Adrenal gland (tissue), 12 donors: Measurements from ENCODE around the gene ABCF3. TPM values are rescaled to one million over a fixed set of nuclear protein-coding genes. Genes with fewer than 3 reads are reported as not detected.
"Not testable (repeated sequence)": the region's sequence is repeated elsewhere in the genome, so short reads cannot be mapped to it uniquely, and the experiment has no call there.

Experiments
- DNase-seq, 7 donors: peaks; one replicate each; pipeline ENCODE4 v3.0.0-alpha.2; 2019 to 2020
- H3K27ac ChIP-seq, 5 donors: fragments of 200-600 bp; sonication (generic) in 4 of 5; 1 replicate in 3 of 5; 2 replicates in 2 of 5; pipeline versions ENCODE4 v1.5.1 to v1.8.0; 2016 to 2020; ENCODE audit warnings: mild to moderate bottlenecking in 1 of 5
- H3K27me3 ChIP-seq: fragments of 200-600 bp; 2 replicates; pipeline ENCODE4 v1.8.0; 2021
- H3K36me3 ChIP-seq, 2 donors: fragments of 200-600 bp; replicated peaks in 1 of 2; 1 replicate in 1 of 2; 2 replicates in 1 of 2; pipeline versions ENCODE4 v1.5.1 to v1.8.0; 2018 to 2022
- H3K4me1 ChIP-seq, 2 donors: fragments of 200-600 bp; replicated peaks in 1 of 2; 1 replicate in 1 of 2; 2 replicates in 1 of 2; pipeline versions ENCODE4 v1.5.1 to v1.8.0; 2018 to 2021
- H3K4me3 ChIP-seq, 4 donors: fragments of 200-600 bp; sonication (generic) in 3 of 4; one replicate each; pipeline ENCODE4 v1.5.1; 2016 to 2018
- H3K9me3 ChIP-seq, 3 donors: fragments of 200-600 bp; sonication (generic) in 1 of 3; replicated peaks in 1 of 3; 1 replicate in 2 of 3; 2 replicates in 1 of 3; pipeline versions ENCODE4 v1.5.1 to v1.8.0; 2016 to 2021
- CTCF ChIP-seq, 6 experiments: fragments of 450-650 bp in 4 of 6; fragments of 200-600 bp in 2 of 6; sonication (generic) in 1 of 6; IDR thresholded peaks; 1 replicate in 5 of 6; 2 replicates in 1 of 6; pipeline versions ENCODE4 v1.5.1 to v1.8.0; 2016 to 2021; ENCODE audit warnings: antibody characterized with exemption in 6 of 6, mild to moderate bottlenecking in 2 of 6, moderate library complexity in 1 of 6
- POLR2A ChIP-seq, 2 donors: fragments of 450-650 bp; IDR thresholded peaks; one replicate each; pipeline ENCODE4 v1.6.1; 2017; ENCODE audit warnings: antibody characterized with exemption in 2 of 2, mild to moderate bottlenecking in 2 of 2, moderate library complexity in 1 of 2
- WGBS, 4 donors: extraction: QIAGEN DNeasy Blood & Tissue Kit in 2 of 4; methylation state at CpG; one replicate each; pipeline versions ENCODE4 v1.1.5 to v1.1.7; 2013 to 2017; 5-methylcytosine and 5-hydroxymethylcytosine counted together
- intact Hi-C, 2 donors: fragments of 100-400 bp; cut with DNase I; formaldehyde crosslinking; loops; one replicate each; pipeline versions ENCODE4 v1.14.1 to v1.15.0; 2022 to 2023
- polyA plus RNA-seq, 3 donors: library from polyadenylated mRNA; stranded (reverse); fragments of 200-250 nt in 2 of 3; fragments of 350-450 nt in 1 of 3; fragmentation: Illumina TruSeq in 1 of 3; extraction: RNeasy Lipid Tissue Mini Kit (QIAGEN cat#74804) in 1 of 3; gene quantifications; one replicate each; pipeline ENCODE4 v1.2.3, GENCODE V29; 2013 to 2014
- total RNA-seq, 9 donors: library from RNA; depleted of rRNA in 4 of 9; stranded (reverse); fragments of >200 nt in 4 of 9; fragments of 120-200 nt in 1 of 9; fragmentation: NEBNext Ultra II Directional in 1 of 9; extraction: Animal tissue kit (Norgen Biotek cat#: 25700) in 1 of 9; gene quantifications; one replicate each; pipeline versions ENCODE4 v1.1.0 to v1.2.4, GENCODE V29; 2013 to 2023
- donor health status: healthy with polysubstance abuse.
- donor health status: Bipolar disorder and iron deficiency.
- donor health status: DM: yes; HTN: yes; CAD: no.
- donor health status: DM: no; HTN: no; CAD: no.
- donor health status: DM: no; HTN: no; CAD: no.
- donor health status: DM: yes; HTN: yes; CAD: no.

Gene ABCF3
- total and polyA plus RNA-seq, 12 donors, result 93.6 to 353 (median 201) TPM

GRCh38 chr3:184148076-184148475 is 37.9 kb upstream of the ABCF3 start:
- no peaks in the 10 kb centered on the region for H3K9me3 ChIP-seq
- H3K4me1 ChIP-seq, result peaks cover 0 to 6% of the 10 kb centered on the region in 2 donors
- no peak for DNase-seq
- no peaks in the 10 kb centered on the region for H3K27me3 ChIP-seq
- WGBS, 4 donors, result 77 to 92% (median 88%) methylated on average over 3 of the region's 3 CpGs
- intact Hi-C loops, result loop anchor here in 1 of 2 donors (5.0 kb wide), 1 partner anchor 94 kb away; no protein-coding TSS in a partner anchor
- TF ChIP-seq CTCF (IDR thresholded peaks at IDR 0.05) (no peak), POLR2A (IDR thresholded peaks at IDR 0.05) (no peak)
- H3K36me3 ChIP-seq, result peaks cover 0 to 33% of the 10 kb centered on the region in 2 donors
- no peak overlapping the region for H3K27ac ChIP-seq
- no peak overlapping the region for H3K4me3 ChIP-seq

- peaks cover 0 to 22% of the 10 kb centered on the region in 2 donors for H3K36me3 ChIP-seq
- no peaks in the 10 kb centered on the region for H3K9me3 ChIP-seq
- peaks cover 0 to 6% of the 10 kb centered on the region in 2 donors for H3K4me1 ChIP-seq
- TF ChIP-seq POLR2A (IDR thresholded peaks at IDR 0.05), result no peak
- TF ChIP-seq CTCF (IDR thresholded peaks at IDR 0.05), result no peak
- no peak for DNase-seq
- no peaks in the 10 kb centered on the region for H3K27me3 ChIP-seq
- H3K27ac ChIP-seq, result no peak overlapping the region
- 75 to 84% (median 82%) methylated on average over 6 of the region's 6 CpGs for WGBS, 4 donors
- intact Hi-C loops, result loop anchor here in 1 of 2 donors (5.0 kb wide), 1 partner anchor 93 kb away; no protein-coding TSS in a partner anchor
- no peak overlapping the region for H3K4me3 ChIP-seq
Measured at GRCh38 chr3:184149123-184149522, 36.9 kb upstream of the ABCF3 start.

- intact Hi-C loops, result loop anchor here in 1 of 2 donors (5.0 kb wide), 1 partner anchor 93 kb away; no protein-coding TSS in a partner anchor
- peak in 1 of 7 donors; percentile 37 for DNase-seq
- peak overlapping the region in 1 of 5 donors; percentile 10 for H3K27ac ChIP-seq
- WGBS, 4 donors, result 40 to 57% (median 46%) methylated on average over 6 of the region's 6 CpGs
- TF ChIP-seq CTCF (IDR thresholded peaks at IDR 0.05), result peak in 4 of 6 experiments; percentile 10 to 41 (median 17)
- not testable (repeated sequence) for H3K27me3 ChIP-seq, H3K4me1 ChIP-seq, H3K9me3 ChIP-seq, H3K4me3 ChIP-seq
- H3K36me3 ChIP-seq, result peaks cover 0 to 16% of the 10 kb centered on the region in 2 donors
Measured at GRCh38 chr3:184149770-184150169, 36.2 kb upstream of the ABCF3 start.

GRCh38 chr3:184154885-184155643 is 30.9 kb upstream of the ABCF3 start, which contains the start of gene DVL3:
DVL3 (plus strand) TSS chr3:184155377; CDS start chr3:184155636, 259 bp downstream.
- 1 to 2% (median 1%) methylated on average over 12 to 84 of the region's 84 CpGs for WGBS, 4 donors
- Histone ChIP-seq H3K27ac (peak within 1 kb of the TSS; percentile 48 to 95 (median 87)), H3K9me3 (no peaks in the 10 kb centered on the region), H3K36me3 (no peaks in the 10 kb centered on the region), H3K27me3 (no peaks in the 10 kb centered on the region), H3K4me3 (peak within 1 kb of the TSS; percentile 72 to 98 (median 84)), H3K4me1 (peaks cover 24 to 33% of the 10 kb centered on the region in 2 donors)
- intact Hi-C loops, result no loop called here
- DNase-seq, result peak; percentile 63 to 75 (median 69)
- TF ChIP-seq POLR2A (IDR thresholded peaks at IDR 0.05) (peak; percentile 61 to 65), CTCF (IDR thresholded peaks at IDR 0.05) (no peak)
